WI38 (cell line): ENCODE measurements around the gene YDJC.
A peak's percentile ranks its signal among the peaks of the same experiment; 100 is the strongest.

Experiments
- H3K4me3 ChIP-seq: 2 replicates; pipeline ENCODE4 v1.5.1; 2011; ENCODE audit warnings: low read depth, mild to moderate bottlenecking, control low read depth, low read length
- TF ChIP-seq, protein P1 (sequence below): IDR thresholded peaks from 2 replicates; pipeline ENCODE4 v1.5.1; 2012; ENCODE audit warnings: low read depth, mild to moderate bottlenecking, control low read depth, low read length

YDJC gene

DNA sequence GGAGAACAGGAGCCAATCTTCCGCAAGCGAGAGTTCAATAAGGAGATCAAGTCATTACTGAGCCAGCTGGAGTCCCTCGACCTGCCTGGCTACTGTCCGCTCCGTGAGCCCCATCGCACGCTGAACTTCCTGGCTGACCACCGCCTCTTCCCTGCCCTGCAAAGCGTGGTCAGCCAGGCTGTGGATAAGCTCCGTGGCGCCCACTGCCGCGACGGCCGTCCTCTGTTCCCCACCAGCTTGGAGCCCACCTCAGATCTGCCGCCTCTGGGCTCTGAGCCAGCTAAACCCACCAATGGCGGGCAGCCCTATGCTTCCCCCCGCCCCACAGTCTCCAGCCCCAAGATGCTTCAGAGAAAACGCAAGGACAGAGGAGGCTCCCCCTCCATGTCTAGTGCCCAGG is 5.0 kb upstream of the YDJC start:
- H3K4me3 ChIP-seq, result no peak overlapping the region
- TF ChIP-seq, protein P1, sequence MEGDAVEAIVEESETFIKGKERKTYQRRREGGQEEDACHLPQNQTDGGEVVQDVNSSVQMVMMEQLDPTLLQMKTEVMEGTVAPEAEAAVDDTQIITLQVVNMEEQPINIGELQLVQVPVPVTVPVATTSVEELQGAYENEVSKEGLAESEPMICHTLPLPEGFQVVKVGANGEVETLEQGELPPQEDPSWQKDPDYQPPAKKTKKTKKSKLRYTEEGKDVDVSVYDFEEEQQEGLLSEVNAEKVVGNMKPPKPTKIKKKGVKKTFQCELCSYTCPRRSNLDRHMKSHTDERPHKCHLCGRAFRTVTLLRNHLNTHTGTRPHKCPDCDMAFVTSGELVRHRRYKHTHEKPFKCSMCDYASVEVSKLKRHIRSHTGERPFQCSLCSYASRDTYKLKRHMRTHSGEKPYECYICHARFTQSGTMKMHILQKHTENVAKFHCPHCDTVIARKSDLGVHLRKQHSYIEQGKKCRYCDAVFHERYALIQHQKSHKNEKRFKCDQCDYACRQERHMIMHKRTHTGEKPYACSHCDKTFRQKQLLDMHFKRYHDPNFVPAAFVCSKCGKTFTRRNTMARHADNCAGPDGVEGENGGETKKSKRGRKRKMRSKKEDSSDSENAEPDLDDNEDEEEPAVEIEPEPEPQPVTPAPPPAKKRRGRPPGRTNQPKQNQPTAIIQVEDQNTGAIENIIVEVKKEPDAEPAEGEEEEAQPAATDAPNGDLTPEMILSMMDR, result no peak

DNA sequence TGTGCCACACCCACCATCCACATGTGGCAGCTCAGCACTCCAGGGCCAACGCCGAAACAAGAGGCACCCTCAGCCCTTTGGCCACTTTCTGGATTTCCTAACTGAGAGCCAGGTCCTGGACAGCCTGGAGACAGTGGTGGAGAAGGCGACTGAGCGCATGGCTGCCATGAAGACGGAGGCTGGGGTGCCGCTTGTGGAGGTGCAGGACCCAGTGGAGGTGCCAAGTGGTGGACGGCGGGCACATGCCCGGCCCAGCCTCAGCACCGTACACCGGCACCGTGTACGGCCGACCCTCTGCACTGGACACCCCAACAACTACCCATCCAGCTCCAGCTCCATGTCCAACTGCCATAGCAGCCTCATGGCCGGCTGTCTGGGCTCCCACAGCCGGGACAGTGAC is 4.3 kb upstream of the YDJC start:
- H3K4me3 ChIP-seq, result no peak overlapping the region
- TF ChIP-seq, protein P1, result no peak

DNA sequence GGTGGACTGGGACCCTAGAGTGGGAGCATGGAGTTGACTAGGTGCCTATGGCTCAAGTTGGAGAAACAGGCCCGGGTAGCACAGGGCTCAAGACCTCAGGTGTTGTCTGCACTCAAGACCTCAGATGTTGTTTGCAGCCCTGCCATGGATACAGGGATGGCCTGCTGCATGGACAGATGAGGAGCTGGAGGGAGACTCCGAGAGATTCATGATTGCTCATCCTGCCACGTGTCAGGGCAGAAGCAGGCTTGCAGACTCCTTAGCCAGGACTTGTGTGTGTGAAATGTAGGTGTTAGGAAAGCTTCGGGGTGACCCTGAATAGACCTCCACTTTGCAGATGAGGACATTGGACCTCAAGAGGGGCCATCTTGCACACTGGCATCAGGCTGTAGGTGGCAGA is 3.7 kb upstream of the YDJC start:
- H3K4me3 ChIP-seq, result no peak overlapping the region
- TF ChIP-seq, protein P1, result no peak

DNA sequence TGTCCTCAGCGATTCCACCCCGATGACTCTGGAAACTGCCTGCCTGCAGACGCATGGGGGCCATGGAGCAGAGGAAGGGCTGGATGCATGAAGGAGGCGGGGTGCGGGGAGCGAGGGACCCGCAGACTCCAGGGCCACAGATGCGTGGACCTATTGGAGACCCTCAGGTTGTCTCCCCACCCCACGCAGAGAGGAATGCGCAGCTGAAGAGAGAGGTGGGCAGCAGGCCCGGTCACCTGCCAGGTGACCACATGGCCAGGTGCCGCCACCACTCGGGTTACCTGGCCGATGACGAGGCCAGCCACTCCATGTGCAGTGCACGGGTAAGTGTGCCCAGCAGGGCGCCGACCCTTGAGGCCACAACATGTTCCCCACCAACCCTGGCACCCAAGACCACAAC is 3.1 kb upstream of the YDJC start:
- no peak overlapping the region for H3K4me3 ChIP-seq
- TF ChIP-seq, protein P1, result no peak

DNA sequence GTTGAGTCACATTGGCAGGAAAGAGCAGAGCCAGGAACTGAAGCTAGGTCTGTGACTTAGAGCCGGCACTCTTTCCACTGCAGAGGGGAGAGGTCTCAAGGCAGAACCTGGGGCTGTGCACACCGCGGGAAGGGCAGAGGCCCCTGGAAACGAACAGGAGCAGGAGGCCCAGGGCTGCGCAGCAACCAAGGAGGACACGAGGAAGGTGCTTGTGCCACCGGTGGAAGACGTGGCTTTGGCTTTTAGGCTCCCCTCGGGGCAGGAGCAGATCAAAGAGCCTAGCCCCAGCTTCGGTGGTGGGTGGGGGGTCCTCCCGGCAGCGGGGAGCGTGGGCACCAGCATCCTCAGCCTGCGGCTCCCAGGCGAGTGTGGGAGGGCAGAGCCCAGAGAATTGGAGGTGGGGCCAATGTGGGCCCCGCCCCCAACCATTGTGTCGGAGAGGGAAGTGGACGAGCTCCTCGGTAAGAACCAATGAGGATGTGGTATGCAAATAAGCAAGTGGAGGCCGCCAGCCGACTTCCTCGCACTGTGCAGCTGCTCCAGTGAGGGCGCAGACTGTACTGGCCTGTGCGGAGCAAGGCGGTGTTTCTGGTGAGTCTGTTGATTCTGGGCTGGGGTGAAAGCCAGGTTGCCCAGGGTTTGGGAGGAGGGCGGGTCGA is 2.5 kb upstream of the YDJC start, which contains the start of gene CCDC116:
TSS of gene CCDC116 (plus strand) at position 524 of the 659 bp plus-strand sequence. CDS start 422 bp downstream, outside the sequence.
- no peak within 1 kb of the TSS for H3K4me3 ChIP-seq
- TF ChIP-seq, protein P1, result no peak

DNA sequence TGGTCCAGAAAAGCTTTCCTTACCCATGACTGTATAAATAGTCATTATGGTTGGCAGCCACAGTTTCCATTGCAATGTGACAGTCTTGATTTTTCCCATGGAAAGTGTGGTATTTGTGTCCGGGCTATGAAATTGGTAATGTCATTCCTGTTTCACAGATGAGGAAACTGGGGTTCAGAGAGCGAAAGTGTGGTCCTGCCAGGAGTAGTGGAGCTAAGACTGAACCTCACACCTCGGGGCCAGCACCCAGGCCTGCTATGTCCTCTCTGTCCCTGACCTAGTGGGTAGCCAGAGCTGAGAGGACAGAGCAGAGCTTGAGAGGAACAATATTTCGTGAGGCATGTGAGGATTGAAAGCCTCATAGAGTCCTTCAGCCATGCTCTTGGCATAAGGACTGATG is 1.2 kb upstream of the YDJC start:
- no peak overlapping the region for H3K4me3 ChIP-seq
- TF ChIP-seq, protein P1, result no peak

DNA sequence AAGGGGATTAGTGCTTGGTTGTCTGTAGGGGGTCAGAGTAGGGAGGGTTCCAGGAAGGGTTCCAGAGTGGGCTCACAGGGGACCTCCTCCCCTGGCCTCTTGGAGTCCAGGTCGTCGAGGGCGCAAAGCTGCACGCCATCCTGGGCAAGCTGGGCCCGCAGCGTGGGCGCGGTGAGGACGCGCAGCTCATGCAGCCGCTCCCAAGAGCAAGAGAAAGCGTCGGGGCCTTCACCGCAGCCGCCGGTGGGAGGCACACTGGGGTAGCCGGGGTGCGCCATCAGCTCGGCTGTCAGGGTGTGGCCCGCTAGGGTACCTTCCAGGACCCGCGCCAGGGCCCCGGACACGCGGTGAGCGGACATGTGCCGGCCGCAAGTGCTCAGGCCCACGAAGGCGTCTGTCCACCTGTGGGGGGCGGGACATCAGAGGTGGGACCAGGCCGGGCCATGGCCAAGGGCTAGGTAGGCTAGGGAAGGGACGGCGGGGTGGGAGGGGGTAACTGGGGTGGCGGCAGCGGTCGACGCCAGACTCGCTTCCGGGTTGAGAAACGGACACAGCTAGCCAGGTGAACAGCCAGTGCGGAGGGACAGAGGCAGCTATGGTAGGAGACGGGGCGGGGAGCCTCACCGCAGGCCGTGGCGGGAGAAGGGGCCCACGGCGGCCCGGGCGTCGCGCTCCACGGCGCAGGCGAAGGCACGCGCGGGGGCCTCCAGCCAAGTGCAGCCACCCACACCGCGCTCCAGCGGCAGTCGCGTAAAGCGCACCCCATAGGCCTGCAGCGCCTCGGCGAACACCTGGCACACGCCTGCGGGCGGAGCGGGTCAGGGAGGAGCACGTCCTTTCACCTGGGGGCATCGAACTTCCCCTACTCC is 1.2 kb downstream of the YDJC start:
- TF ChIP-seq, protein P1, result no peak
- H3K4me3 ChIP-seq, result peak overlapping the region; percentile 90
